Measurements from ENCODE around the gene RABEPK. TPM values are rescaled to one million over a fixed set of nuclear protein-coding genes. Genes with fewer than 3 reads are reported as not detected.

The RABEPK gene
- total RNA-seq, 1 experiment from 2014 or later, result 21.8 TPM

DNA sequence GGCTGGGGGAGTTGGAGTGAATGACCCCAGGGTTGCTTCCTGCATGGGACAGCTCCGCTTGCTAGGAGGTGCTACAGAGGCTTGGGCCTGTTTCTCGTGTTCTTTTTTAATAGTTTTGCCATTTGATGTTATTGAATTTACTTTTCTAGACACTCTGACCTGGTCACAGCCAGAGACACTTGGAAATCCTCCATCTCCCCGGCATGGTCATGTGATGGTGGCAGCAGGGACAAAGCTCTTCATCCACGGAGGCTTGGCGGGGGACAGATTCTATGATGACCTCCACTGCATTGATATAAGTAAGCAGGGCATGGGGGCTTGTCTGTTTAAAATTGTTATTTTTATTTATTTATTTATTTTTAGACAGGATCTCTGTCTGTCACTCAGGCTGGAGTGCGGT, 27.4 kb downstream of the RABEPK start:
- no peaks in the 10 kb centered on the region for H3K4me1 Mint-ChIP-seq
- H3K4me3 Mint-ChIP-seq, result no peak overlapping the region
- no peaks in the 10 kb centered on the region for H3K9me3 Mint-ChIP-seq
- Histone ChIP-seq H2BK120ac (ENCODE audit: low read depth, low read length, poor library complexity, severe bottlenecking) (no peak overlapping the region), H4K91ac (ENCODE audit: insufficient read length, low read depth, low read length) (no peak overlapping the region), H3K14ac (ENCODE audit: insufficient read depth, low read length) (no peak overlapping the region), H2BK5ac (ENCODE audit: insufficient read length, low read length) (no peak overlapping the region), H3K79me1 (ENCODE audit: insufficient read depth, low read depth, low read length, poor library complexity, severe bottlenecking) (no peaks in the 10 kb centered on the region), H4K8ac (replicated peaks; ENCODE audit: insufficient read length, low read depth, low read length) (no peak overlapping the region), H3K18ac (ENCODE audit: insufficient read length, low read depth, low read length) (no peak overlapping the region), H3K23me2 (ENCODE audit: insufficient read length, low read depth, low read length, poor library complexity, severe bottlenecking) (no peaks in the 10 kb centered on the region), H3K27me3 (ENCODE audit: insufficient read depth, low read length) (no peaks in the 10 kb centered on the region), H3K79me2 (ENCODE audit: insufficient read depth, low read length) (no peaks in the 10 kb centered on the region), H2BK20ac (ENCODE audit: low read depth, low read length, poor library complexity, severe bottlenecking) (no peak overlapping the region), H4K5ac (ENCODE audit: insufficient read length, low read depth, low read length) (no peak overlapping the region), H2BK15ac (ENCODE audit: low read depth, low read length) (no peak overlapping the region), H3K4ac (ENCODE audit: low read depth, low read length) (no peak overlapping the region), H3K4me2 (ENCODE audit: insufficient read depth, insufficient read length, low read length) (no peak overlapping the region), H2BK12ac (ENCODE audit: insufficient read length, low read depth, low read length) (no peak overlapping the region), H3K9ac (ENCODE audit: extremely low read depth, insufficient read length, low read length) (no peak overlapping the region), H3T11ph (ENCODE audit: low read length) (no peak overlapping the region), H3K56ac (ENCODE audit: insufficient read length, low read depth, low read length) (no peak overlapping the region), H2AK5ac (ENCODE audit: insufficient read length, low read length) (no peak overlapping the region), H2AFZ (ENCODE audit: low read length) (no peak overlapping the region), H3K4me1 (ENCODE audit: insufficient read depth, low read length) (no peaks in the 10 kb centered on the region), H3K23ac (ENCODE audit: insufficient read length, low read depth, low read length) (no peak overlapping the region), H3K9me3 (ENCODE audit: control insufficient read depth, low read depth, low read length) (no peaks in the 10 kb centered on the region), H4K20me1 (ENCODE audit: control insufficient read depth, insufficient read depth, insufficient read length) (no peaks in the 10 kb centered on the region), H3K27ac (ENCODE audit: insufficient read length, low read depth, low read length) (no peak overlapping the region)
- no peak for DNase-seq
- peaks cover 6 to 19% (median 7%) of the 10 kb centered on the region in 3 experiments; a peak in 5 of 7 replicates for H3K36me3 Mint-ChIP-seq (ENCODE audit: insufficient read depth in 1 of 3, low read depth in 3 of 3)
- no CpG with 5 or more reads among the region's 6 CpGs for WGBS (ENCODE audit: extremely low coverage, insufficient read length, low lambda C conversion rate)
- TF ChIP-seq, protein P1, sequence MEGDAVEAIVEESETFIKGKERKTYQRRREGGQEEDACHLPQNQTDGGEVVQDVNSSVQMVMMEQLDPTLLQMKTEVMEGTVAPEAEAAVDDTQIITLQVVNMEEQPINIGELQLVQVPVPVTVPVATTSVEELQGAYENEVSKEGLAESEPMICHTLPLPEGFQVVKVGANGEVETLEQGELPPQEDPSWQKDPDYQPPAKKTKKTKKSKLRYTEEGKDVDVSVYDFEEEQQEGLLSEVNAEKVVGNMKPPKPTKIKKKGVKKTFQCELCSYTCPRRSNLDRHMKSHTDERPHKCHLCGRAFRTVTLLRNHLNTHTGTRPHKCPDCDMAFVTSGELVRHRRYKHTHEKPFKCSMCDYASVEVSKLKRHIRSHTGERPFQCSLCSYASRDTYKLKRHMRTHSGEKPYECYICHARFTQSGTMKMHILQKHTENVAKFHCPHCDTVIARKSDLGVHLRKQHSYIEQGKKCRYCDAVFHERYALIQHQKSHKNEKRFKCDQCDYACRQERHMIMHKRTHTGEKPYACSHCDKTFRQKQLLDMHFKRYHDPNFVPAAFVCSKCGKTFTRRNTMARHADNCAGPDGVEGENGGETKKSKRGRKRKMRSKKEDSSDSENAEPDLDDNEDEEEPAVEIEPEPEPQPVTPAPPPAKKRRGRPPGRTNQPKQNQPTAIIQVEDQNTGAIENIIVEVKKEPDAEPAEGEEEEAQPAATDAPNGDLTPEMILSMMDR (conservative IDR thresholded peaks at IDR 0.05), result no peak
- H3K27ac Mint-ChIP-seq, result no peak overlapping the region; a peak in 1 of 7 replicates
- H3K27me3 Mint-ChIP-seq (ENCODE audit: low read depth), result no peaks in the 10 kb centered on the region

Measured in H9 (cell line).